IgD-negative memory B cell (primary cell): ENCODE results near the gene NFKBIE. TPM values are rescaled to one million over a fixed set of nuclear protein-coding genes. Genes with fewer than 3 reads are reported as not detected.

Source experiments
- H3K27ac Mint-ChIP-seq, 3 donors: one replicate each; pipeline ENCODE4 v1.8.0; 2020 to 2022; ENCODE audit warnings: mild to moderate bottlenecking in 3 of 3, mixed read lengths in 3 of 3, moderate library complexity in 1 of 3
- H3K27me3 Mint-ChIP-seq: one replicate; pipeline ENCODE4 v1.8.0; 2021; ENCODE audit warnings: mixed read lengths
- H3K36me3 Mint-ChIP-seq: one replicate; pipeline ENCODE4 v1.8.0; 2020; ENCODE audit warnings: mild to moderate bottlenecking, mixed read lengths
- H3K4me1 Mint-ChIP-seq, 3 donors: one replicate each; pipeline ENCODE4 v1.8.0; 2020 to 2022; ENCODE audit warnings: mixed read lengths in 3 of 3, mild to moderate bottlenecking in 1 of 3
- H3K4me3 Mint-ChIP-seq, 4 donors: one replicate each; pipeline ENCODE4 v1.8.0; 2020 to 2022; ENCODE audit warnings: mild to moderate bottlenecking in 4 of 4, mixed read lengths in 4 of 4, moderate library complexity in 3 of 4
- H3K9me3 Mint-ChIP-seq, 3 donors: one replicate each; pipeline ENCODE4 v1.8.0; 2020 to 2021; ENCODE audit warnings: mixed read lengths in 3 of 3, mild to moderate bottlenecking in 1 of 3
- polyA plus RNA-seq: library from polyadenylated mRNA; unstranded; fragments of 300-500 nt; fragmentation: Illumina TruSeq; gene quantifications from one replicate; pipeline ENCODE4 v1.2.3, GENCODE V29; 2021

The NFKBIE gene
- polyA plus RNA-seq, 1 donor from 2014 or later = 23.5 TPM

GRCh38 chr6:44301782-44302564 is 36.6 kb upstream of the NFKBIE start:
- H3K27ac Mint-ChIP-seq = no peak overlapping the region
- H3K4me3 Mint-ChIP-seq = no peak overlapping the region
- no peaks in the 10 kb centered on the region for H3K9me3 Mint-ChIP-seq
- H3K36me3 Mint-ChIP-seq = peaks cover 9% of the 10 kb centered on the region
- peaks cover 0 to 2% (median 0%) of the 10 kb centered on the region in 3 donors for H3K4me1 Mint-ChIP-seq
- H3K27me3 Mint-ChIP-seq = peaks cover 8% of the 10 kb centered on the region

DNA sequence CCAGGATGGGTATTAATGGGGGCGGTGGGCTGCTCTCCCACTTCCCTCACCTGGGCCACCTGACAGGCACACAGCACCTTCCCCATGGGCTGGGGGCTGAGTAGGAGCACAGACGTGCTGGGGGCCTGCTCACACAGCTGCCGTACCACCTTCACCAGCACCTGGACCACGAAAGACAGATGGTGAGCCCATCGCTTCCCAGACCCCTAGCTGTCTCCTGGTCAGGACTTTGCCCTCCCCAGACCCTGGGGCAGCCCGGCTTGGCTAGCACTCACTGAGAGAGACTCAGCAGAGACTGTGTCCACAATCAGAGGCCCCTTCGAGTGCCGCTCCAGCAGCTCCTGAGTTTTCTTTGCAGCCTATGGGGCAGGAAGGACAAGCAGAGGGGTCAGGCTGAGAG is 35.8 kb upstream of the NFKBIE start:
- peaks cover 16% of the 10 kb centered on the region for H3K27me3 Mint-ChIP-seq
- no peak overlapping the region for H3K4me3 Mint-ChIP-seq
- no peaks in the 10 kb centered on the region for H3K9me3 Mint-ChIP-seq
- H3K4me1 Mint-ChIP-seq = peaks cover 0 to 2% (median 0%) of the 10 kb centered on the region in 3 donors
- H3K36me3 Mint-ChIP-seq = peaks cover 9% of the 10 kb centered on the region
- no peak overlapping the region for H3K27ac Mint-ChIP-seq

DNA sequence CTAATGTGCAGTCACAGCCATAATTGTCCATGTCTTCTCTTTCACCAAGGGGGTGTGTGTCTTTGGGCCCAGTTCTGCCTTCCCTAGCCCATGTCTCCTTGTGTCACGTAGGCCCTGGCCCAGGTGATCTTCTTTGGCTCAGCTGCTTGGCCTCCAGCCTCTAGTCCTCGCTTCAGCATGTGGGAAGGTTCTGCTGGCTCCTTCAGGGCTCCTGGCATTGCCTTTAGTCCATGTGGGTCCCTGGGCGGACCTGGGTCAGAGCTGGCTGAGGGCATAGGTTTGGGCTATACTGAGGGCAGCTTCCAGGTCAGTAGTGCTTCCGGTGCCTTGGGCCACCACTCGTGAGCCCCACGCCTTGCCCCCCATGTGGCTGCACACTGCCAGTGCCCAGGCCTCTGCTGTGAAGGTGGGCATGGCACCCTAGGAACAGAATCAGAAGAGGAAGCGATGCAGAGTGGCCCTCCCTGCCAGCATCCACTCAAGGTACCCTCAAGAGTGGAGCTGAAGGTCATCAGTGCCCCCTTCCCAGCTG is 35.0 kb upstream of the NFKBIE start:
- Mint-ChIP-seq H3K36me3 (peaks cover 9% of the 10 kb centered on the region), H3K27ac (no peak overlapping the region), H3K4me3 (no peak overlapping the region), H3K9me3 (no peaks in the 10 kb centered on the region), H3K4me1 (peaks cover 0 to 2% (median 0%) of the 10 kb centered on the region in 3 donors), H3K27me3 (peaks cover 17% of the 10 kb centered on the region)

DNA sequence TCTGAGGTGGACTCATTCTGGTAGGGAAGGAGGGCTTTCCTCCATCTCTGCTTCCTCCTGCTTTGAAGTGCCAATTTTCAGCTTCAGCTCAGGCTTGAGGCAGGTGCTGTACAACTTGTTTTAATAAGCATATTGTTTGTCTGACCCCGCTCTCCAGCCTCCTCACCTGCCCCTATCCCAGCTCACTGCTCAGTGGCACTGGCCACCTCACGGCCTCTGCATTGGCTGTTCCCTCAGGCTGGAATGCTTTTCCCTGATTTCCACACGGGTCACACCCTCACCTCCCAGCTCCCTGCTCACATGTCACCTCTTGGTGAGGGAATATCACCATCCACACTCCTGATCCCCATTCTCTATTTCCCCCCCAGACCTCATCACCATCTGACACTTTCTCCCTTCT is 33.5 kb upstream of the NFKBIE start:
- peaks cover 30% of the 10 kb centered on the region for H3K27me3 Mint-ChIP-seq
- no peak overlapping the region for H3K27ac Mint-ChIP-seq
- H3K36me3 Mint-ChIP-seq = peaks cover 7% of the 10 kb centered on the region
- H3K4me1 Mint-ChIP-seq = peaks cover 0 to 2% (median 0%) of the 10 kb centered on the region in 3 donors
- H3K9me3 Mint-ChIP-seq = no peaks in the 10 kb centered on the region
- H3K4me3 Mint-ChIP-seq = peak overlapping the region in 2 of 4 donors; percentile 30 to 76

DNA sequence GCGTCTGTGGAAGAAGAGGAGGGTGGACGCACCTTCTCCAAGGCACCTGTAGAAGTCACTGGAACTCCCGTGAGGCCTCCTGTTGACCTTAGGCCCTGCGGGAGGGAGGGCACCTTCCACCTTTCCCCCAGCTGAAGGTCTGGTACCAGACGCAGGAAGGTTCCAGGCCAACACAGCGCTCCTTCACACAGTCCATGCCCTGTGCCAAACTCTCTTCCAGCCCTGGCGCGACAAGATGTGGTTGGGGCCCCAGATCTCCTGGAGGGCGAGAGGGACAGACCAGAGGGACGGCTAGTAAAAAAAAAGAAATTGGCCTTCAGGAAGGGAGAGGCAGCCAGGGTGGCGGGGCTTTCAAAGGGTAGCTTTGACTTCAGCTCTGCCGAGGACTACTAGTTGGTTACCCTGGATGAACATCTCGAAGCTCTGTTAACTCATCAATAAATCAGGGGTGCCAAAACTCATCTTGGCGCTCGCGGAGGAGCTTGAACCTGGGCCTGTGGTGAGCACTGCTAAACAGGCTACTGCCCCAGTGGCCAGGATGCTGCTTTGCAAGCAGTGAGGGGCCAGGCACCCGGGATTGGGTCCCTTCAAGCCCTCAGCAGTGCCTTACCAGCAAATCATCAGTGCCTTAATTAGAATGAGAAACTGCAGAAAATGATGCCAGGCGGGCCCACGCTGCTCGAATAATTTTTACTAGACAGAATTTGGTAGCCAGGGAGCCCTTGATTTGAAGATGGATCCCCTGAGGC is 32.9 kb upstream of the NFKBIE start:
- Mint-ChIP-seq H3K4me3 (peak overlapping the region in 1 of 4 donors; percentile 74), H3K9me3 (no peaks in the 10 kb centered on the region), H3K36me3 (peaks cover 4% of the 10 kb centered on the region), H3K4me1 (peaks cover 0 to 2% (median 0%) of the 10 kb centered on the region in 3 donors), H3K27ac (peak overlapping the region in 1 of 3 donors; percentile 46), H3K27me3 (peaks cover 35% of the 10 kb centered on the region)

DNA sequence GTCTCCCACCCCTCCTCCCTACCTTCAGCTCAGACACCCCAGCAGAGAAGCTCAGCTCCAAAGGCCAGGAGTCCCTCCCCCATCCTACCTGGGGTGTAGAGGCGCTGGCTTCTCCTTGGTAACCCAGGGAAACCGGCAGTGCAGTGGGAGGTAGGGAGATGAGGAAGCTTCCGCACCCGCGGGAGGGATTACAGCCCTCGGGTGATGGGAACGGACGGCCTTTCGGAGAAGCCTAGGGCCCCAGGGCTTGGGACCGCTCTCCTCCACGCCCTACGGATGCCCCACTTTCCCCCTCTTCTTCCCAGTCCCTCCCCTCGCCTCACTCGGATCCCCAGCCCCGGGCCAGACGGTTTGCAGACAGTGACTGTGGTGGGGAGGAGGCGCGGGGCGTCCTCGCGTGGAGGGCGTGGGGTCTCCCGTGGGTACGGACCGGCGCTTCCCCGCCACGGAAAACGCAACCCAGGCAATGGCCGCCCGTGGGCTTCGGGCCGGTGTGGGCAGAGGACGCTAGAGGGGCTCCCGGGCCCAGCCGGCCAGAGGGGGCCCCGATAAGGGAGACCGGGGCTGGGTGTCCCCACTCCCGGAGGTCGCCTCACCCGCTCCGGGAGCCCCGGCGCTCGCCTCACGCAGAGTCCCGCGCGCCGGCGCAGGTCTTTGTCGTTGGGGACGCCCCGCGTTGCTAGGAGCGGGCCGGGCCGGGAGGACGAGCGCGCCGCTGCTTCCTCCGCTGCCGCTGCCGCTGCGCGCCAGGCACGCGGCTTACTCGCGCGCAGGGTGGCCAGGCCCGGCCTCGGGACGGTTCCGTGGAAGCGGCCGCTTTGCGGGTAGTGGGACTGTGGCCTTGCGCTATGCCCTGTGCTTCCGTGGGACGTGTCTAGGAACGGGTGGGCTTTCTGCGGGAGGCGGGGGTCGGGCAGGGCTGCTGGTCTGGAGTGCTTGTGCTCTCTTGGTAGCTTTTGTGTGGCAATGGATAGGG is 32.0 kb upstream of the NFKBIE start:
- Mint-ChIP-seq H3K9me3 (no peaks in the 10 kb centered on the region), H3K27me3 (peaks cover 41% of the 10 kb centered on the region), H3K27ac (peak overlapping the region in 1 of 3 donors; percentile 46), H3K36me3 (peaks cover 3% of the 10 kb centered on the region), H3K4me1 (peaks cover 0 to 2% (median 0%) of the 10 kb centered on the region in 3 donors), H3K4me3 (peak overlapping the region in 2 of 4 donors; percentile 41 to 74)

DNA sequence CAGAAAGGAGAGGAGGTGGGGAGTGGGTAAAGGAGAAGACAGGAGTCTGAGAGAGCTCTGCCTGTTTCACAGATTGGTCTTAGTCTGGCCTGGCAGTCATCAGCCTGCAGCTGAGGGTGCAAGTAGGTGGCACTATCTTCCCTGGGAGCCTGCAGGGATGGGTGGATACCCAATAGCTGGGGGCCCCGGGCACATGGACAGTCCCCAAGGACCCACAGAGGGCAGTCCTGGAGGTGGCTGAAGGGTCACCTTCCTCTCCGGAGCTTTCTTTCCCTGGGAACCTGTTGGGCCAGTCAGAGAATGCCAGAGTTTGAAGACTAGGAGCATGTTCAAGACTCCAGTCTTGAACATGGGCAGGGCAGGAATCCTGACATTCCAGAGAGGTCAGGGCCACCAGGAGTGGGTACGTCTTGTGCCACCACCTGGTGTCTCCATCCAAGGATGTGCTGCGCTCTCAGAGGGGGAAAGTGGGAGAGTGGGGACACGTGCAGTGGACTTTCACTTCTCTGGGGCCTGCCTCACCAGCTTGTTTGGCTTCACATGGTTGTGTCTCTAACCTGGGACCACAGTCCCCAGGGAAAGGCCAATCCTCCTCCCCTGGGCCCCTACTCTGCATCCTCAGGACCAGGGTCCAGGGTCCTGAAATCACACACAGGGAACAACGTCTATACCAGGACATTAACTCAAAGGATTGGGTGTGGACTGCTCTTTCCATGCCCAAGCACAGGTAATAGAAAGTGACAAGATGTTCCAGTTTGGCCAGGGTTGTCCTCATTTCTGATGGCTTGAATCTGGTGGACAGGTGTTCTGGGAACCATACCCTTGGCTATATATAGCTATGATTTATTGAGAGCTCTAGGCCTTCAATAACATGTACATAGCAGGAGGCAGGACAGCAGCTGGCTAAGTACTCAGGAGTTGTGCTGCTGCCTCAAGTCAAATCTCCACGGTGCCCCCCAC is 29.8 kb upstream of the NFKBIE start:
- Mint-ChIP-seq H3K27me3 (peaks cover 50% of the 10 kb centered on the region), H3K4me3 (no peak overlapping the region), H3K36me3 (no peaks in the 10 kb centered on the region), H3K27ac (no peak overlapping the region), H3K4me1 (peaks cover 0 to 2% (median 0%) of the 10 kb centered on the region in 3 donors), H3K9me3 (no peaks in the 10 kb centered on the region)

- Mint-ChIP-seq H3K27me3 (peaks cover 58% of the 10 kb centered on the region), H3K36me3 (peaks cover under 1% of the 10 kb centered on the region), H3K9me3 (no peaks in the 10 kb centered on the region), H3K4me3 (no peak overlapping the region), H3K4me1 (peaks cover 0 to 2% (median 0%) of the 10 kb centered on the region in 3 donors), H3K27ac (no peak overlapping the region)
These were observed 27.5 kb upstream of the NFKBIE start for GRCh38 chr6:44292661-44293365.

- H3K27ac Mint-ChIP-seq = no peak overlapping the region
- H3K36me3 Mint-ChIP-seq = peaks cover 3% of the 10 kb centered on the region
- peaks cover 58% of the 10 kb centered on the region for H3K27me3 Mint-ChIP-seq
- H3K4me1 Mint-ChIP-seq = no peaks in the 10 kb centered on the region
- no peaks in the 10 kb centered on the region for H3K9me3 Mint-ChIP-seq
- H3K4me3 Mint-ChIP-seq = no peak overlapping the region
These were observed 26.5 kb upstream of the NFKBIE start for GRCh38 chr6:44291841-44292240.

GRCh38 chr6:44289726-44290260 is 24.4 kb upstream of the NFKBIE start:
- Mint-ChIP-seq H3K27me3 (peaks cover 44% of the 10 kb centered on the region), H3K4me3 (no peak overlapping the region), H3K36me3 (peaks cover 3% of the 10 kb centered on the region), H3K9me3 (peaks cover 0 to 2% (median 0%) of the 10 kb centered on the region in 3 donors), H3K4me1 (no peaks in the 10 kb centered on the region), H3K27ac (no peak overlapping the region)

DNA sequence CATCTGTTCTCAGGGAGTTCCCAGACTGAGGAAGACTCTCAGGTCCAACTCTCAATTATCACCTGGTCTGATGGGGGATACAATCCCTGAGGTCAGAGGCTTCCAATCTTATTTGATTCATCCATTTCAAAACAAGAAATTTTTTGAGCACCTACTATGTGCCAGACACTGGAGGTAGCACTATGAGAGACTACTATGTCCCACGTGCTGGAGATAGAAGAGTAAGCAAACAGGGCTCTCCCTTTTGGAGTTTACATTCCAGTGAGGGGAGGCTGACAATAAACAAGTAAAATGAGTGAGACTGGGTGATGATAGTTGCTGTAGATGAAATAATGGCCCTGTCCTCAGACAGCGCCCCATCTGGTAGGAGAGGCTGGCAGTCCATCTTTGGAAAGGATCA is 21.4 kb upstream of the NFKBIE start:
- H3K36me3 Mint-ChIP-seq = peaks cover 5% of the 10 kb centered on the region
- no peaks in the 10 kb centered on the region for H3K4me1 Mint-ChIP-seq
- H3K27ac Mint-ChIP-seq = no peak overlapping the region
- H3K4me3 Mint-ChIP-seq = no peak overlapping the region
- peaks cover 25% of the 10 kb centered on the region for H3K27me3 Mint-ChIP-seq
- peaks cover 0 to 2% (median 0%) of the 10 kb centered on the region in 3 donors for H3K9me3 Mint-ChIP-seq

GRCh38 chr6:44286285-44286565 is 20.9 kb upstream of the NFKBIE start:
- Mint-ChIP-seq H3K4me1 (no peaks in the 10 kb centered on the region), H3K9me3 (peaks cover 0 to 2% (median 0%) of the 10 kb centered on the region in 3 donors), H3K27ac (no peak overlapping the region), H3K36me3 (peaks cover 5% of the 10 kb centered on the region), H3K27me3 (peaks cover 25% of the 10 kb centered on the region), H3K4me3 (no peak overlapping the region)
